Fibroblast of skin of abdomen (primary cell): ENCODE measurements around the gene TCAF1. TPM values are rescaled to one million over a fixed set of nuclear protein-coding genes. Genes with fewer than 3 reads are reported as not detected.

Experiments used
- DNase-seq: peaks from one replicate; pipeline ENCODE4 v3.0.0-alpha.2; 2013
- polyA plus RNA-seq, 2 experiments: library from polyadenylated mRNA; unstranded; fragments of 120-200 nt; gene quantifications; one replicate each; pipeline ENCODE4 v1.2.1, GENCODE V29; 2013; ENCODE audit not compliant: insufficient read length in 2 of 2

Gene TCAF1
- polyA plus RNA-seq (2013, experiment 1 of 2; ENCODE audit: insufficient read length): 54.8 TPM
- 51.1 TPM for polyA plus RNA-seq (2013, experiment 2 of 2; ENCODE audit: insufficient read length)

GRCh38 chr7:143901668-143902331, at the start of gene TCAF1:
Gene TCAF1 (minus strand): TSS chr7:143902176. CDS start chr7:143876608, 25,568 bp downstream.
- DNase-seq: peak; percentile 95

- no peak for DNase-seq
These were observed 46.8 kb upstream of the TCAF1 start for GRCh38 chr7:143948733-143949132.

- DNase-seq: no peak
These were observed 45.1 kb upstream of the TCAF1 start for GRCh38 chr7:143947111-143947510.

- no peak for DNase-seq
These were observed 43.4 kb upstream of the TCAF1 start for GRCh38 chr7:143945423-143945822.

GRCh38 chr7:143938379-143939243, 36.6 kb upstream of the TCAF1 start:
- DNase-seq: no peak

GRCh38 chr7:143936087-143937009, 34.4 kb upstream of the TCAF1 start:
- DNase-seq: peak; percentile 64

- DNase-seq: peak; percentile 67
These were observed 32.8 kb upstream of the TCAF1 start, which contains the start of gene OR2F2 for GRCh38 chr7:143934526-143935325. Gene OR2F2 (plus strand): TSS chr7:143935233. CDS start chr7:143935233, 0 bp downstream.

- DNase-seq: no peak
These were observed 29.8 kb upstream of the TCAF1 start for GRCh38 chr7:143931739-143932138.

GRCh38 chr7:143929224-143929920, 27.4 kb upstream of the TCAF1 start:
- no peak for DNase-seq

- no peak for DNase-seq
These were observed 22.9 kb upstream of the TCAF1 start for GRCh38 chr7:143924851-143925250.

- DNase-seq: no peak
These were observed 13.1 kb upstream of the TCAF1 start for GRCh38 chr7:143914938-143915652.

- DNase-seq: no peak
These were observed 12.1 kb upstream of the TCAF1 start for GRCh38 chr7:143913945-143914615.

GRCh38 chr7:143910473-143911248, 8.7 kb upstream of the TCAF1 start:
- no peak for DNase-seq

- DNase-seq: no peak
These were observed 7.9 kb upstream of the TCAF1 start for GRCh38 chr7:143909863-143910262.

- no peak for DNase-seq
These were observed 6.1 kb upstream of the TCAF1 start for GRCh38 chr7:143908120-143908519.

- no peak for DNase-seq
These were observed 4.9 kb upstream of the TCAF1 start for GRCh38 chr7:143906895-143907294.

- no peak for DNase-seq
These were observed 4.2 kb upstream of the TCAF1 start for GRCh38 chr7:143906151-143906550.

- DNase-seq: no peak
These were observed 3.5 kb upstream of the TCAF1 start for GRCh38 chr7:143905509-143905908.
